Neural cell (in vitro differentiated cells): ENCODE measurements around the gene CDH8. TPM values are rescaled to one million over a fixed set of nuclear protein-coding genes. Genes with fewer than 3 reads are reported as not detected.

ENCODE experiments used
- H2AFZ ChIP-seq: fragments of 200-600, 300-800 bp; sonication (generic), shearing (Covaris generic); 2 replicates; pipeline ENCODE4 v1.6.0; 2014; ENCODE audit warnings: low read depth, mild to moderate bottlenecking, antibody characterized with exemption, low read length, moderate library complexity
- H3F3A ChIP-seq: fragments of 200-600 bp; shearing (Covaris generic); 2 replicates; pipeline ENCODE4 v1.6.1; 2016; ENCODE audit warnings: mild to moderate bottlenecking, moderate library complexity, mixed read lengths, antibody characterized with exemption, low read length; ENCODE audit not compliant: insufficient read depth, poor library complexity, severe bottlenecking
- H3K27ac ChIP-seq: fragments of 200-600, 300-800 bp; sonication (generic), shearing (Covaris generic); 2 replicates; pipeline ENCODE4 v1.5.1; 2014; ENCODE audit warnings: mild to moderate bottlenecking, low read length, moderate library complexity
- H3K27me3 ChIP-seq: fragments of 300-800, 200-600 bp; sonication (generic), shearing (Covaris generic); 2 replicates; pipeline ENCODE4 v1.6.0; 2014; ENCODE audit warnings: mild to moderate bottlenecking, low read depth, low read length, moderate library complexity; ENCODE audit not compliant: insufficient read depth
- H3K36me3 ChIP-seq: fragments of 300-800, 200-600 bp; sonication (generic), shearing (Covaris generic); 2 replicates; pipeline ENCODE4 v1.5.1; 2014; ENCODE audit warnings: mild to moderate bottlenecking, antibody characterized with exemption, low read length, moderate library complexity; ENCODE audit not compliant: insufficient read depth
- H3K4me2 ChIP-seq: fragments of 300-800, 200-600 bp; sonication (generic), shearing (Covaris generic); 2 replicates; pipeline ENCODE4 v1.6.0; 2014; ENCODE audit warnings: mild to moderate bottlenecking, low read length
- H3K4me3 ChIP-seq: fragments of 300-800, 200-600 bp; sonication (generic), shearing (Covaris generic); 2 replicates; pipeline ENCODE4 v1.5.1; 2014; ENCODE audit warnings: mild to moderate bottlenecking, low read length, moderate library complexity
- H3K79me2 ChIP-seq: fragments of 200-600 bp; shearing (Covaris generic); replicated peaks from 2 replicates; pipeline ENCODE4 v1.6.0; 2014; ENCODE audit warnings: mild to moderate bottlenecking, low read length, moderate library complexity; ENCODE audit not compliant: insufficient read depth
- H3K9ac ChIP-seq: fragments of 300-800, 200-600 bp; sonication (generic), shearing (Covaris generic); 2 replicates; pipeline ENCODE4 v1.6.1; 2016; ENCODE audit warnings: mild to moderate bottlenecking, low read length, mixed read lengths
- H3K9me2 ChIP-seq: fragments of 200-600 bp; shearing (Covaris generic); 2 replicates; pipeline ENCODE4 v1.6.1; 2016; ENCODE audit warnings: mild to moderate bottlenecking, low read length, mixed read lengths; ENCODE audit not compliant: insufficient read depth
- H3K9me3 ChIP-seq: fragments of 200-600, 300-800 bp; sonication (generic), shearing (Covaris generic); 2 replicates; pipeline ENCODE4 v1.6.1; 2016; ENCODE audit warnings: mild to moderate bottlenecking, mixed run types, low read length, moderate library complexity, mixed read lengths
- H4K20me1 ChIP-seq: fragments of 200-600 bp; shearing (Covaris generic); 2 replicates; pipeline ENCODE4 v1.6.1; 2016; ENCODE audit warnings: mild to moderate bottlenecking, mixed run types; ENCODE audit not compliant: insufficient read depth
- EP300 ChIP-seq: fragments of 450-650 bp; conservative IDR thresholded peaks from 2 replicates; pipeline ENCODE4 v1.6.1; 2014; ENCODE audit warnings: antibody characterized with exemption, mild to moderate bottlenecking, moderate library complexity; ENCODE audit not compliant: poor library complexity, severe bottlenecking
- EZH2 ChIP-seq: fragments of 200-600, 300-800 bp; shearing (Covaris generic), sonication (generic); IDR thresholded peaks from 2 replicates; pipeline ENCODE4 v1.6.1; 2014; ENCODE audit warnings: antibody characterized with exemption, low read length, borderline replicate concordance, mild to moderate bottlenecking; ENCODE audit not compliant: insufficient read depth, poor library complexity, severe bottlenecking
- MXI1 ChIP-seq: fragments of 450-650 bp; conservative IDR thresholded peaks from 2 replicates; pipeline ENCODE4 v1.6.1; 2014; ENCODE audit warnings: antibody characterized with exemption, mild to moderate bottlenecking; ENCODE audit not compliant: poor library complexity, severe bottlenecking
- POLR2AphosphoS5 ChIP-seq: IDR thresholded peaks from 2 replicates; pipeline ENCODE4 v1.6.1; 2012
- RAD21 ChIP-seq: fragments of 450-650 bp; conservative IDR thresholded peaks from 2 replicates; pipeline ENCODE4 v1.6.1; 2014; ENCODE audit warnings: antibody characterized with exemption, mild to moderate bottlenecking, moderate library complexity
- SMC3 ChIP-seq: fragments of 450-650 bp; conservative IDR thresholded peaks from 2 replicates; pipeline ENCODE4 v1.6.1; 2014; ENCODE audit warnings: antibody characterized with exemption, mild to moderate bottlenecking, moderate library complexity; ENCODE audit not compliant: poor library complexity
- TAF1 ChIP-seq: IDR thresholded peaks from 2 replicates; pipeline ENCODE4 v1.6.1; 2012; ENCODE audit warnings: low read depth
- polyA plus RNA-seq: library from polyadenylated mRNA; depleted of rRNA; stranded (reverse); fragments of >200 nt; gene quantifications from 2 replicates; pipeline ENCODE4 v1.2.3, GENCODE V29; 2014
- TF ChIP-seq, protein P1 (sequence below): IDR thresholded peaks from 2 replicates; pipeline ENCODE4 v1.6.1; 2012; ENCODE audit warnings: borderline replicate concordance
- TF ChIP-seq, protein P2 (sequence below): fragments of 450-650 bp; IDR thresholded peaks from 2 replicates; pipeline ENCODE4 v1.5.1; 2014; ENCODE audit warnings: antibody characterized with exemption, mild to moderate bottlenecking, moderate library complexity; ENCODE audit not compliant: poor library complexity, severe bottlenecking

CDH8 gene
- polyA plus RNA-seq, 1 donor from 2014 or later = 5.0 TPM

DNA sequence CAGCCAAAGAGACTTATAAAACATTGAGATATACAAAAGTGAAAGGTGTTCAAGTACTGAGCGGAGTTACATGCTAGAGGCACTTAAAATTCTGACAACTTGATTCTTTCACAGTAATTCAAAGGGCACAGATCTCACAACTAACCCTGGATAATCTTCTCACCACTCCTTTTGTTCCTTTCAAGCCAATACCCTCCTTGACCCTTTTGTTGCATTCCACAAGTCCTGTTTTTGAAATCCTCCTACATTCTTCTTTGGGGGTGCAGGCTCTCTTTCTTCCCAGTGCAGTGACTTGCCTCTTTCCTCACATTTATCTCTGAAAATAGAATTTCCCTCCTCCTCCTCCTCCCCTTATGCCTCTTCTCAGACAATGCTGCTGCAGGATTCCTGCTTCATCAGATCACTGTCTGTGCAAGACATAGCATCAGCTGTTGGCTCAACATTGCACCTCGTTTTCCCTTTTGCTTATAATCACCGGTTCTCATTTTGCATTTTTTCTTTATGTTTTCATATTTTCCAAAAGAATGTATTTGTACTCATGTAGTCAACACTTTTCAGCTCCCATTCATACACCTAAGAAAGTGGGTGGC, 199.3 kb downstream of the CDH8 start:
- H3K9me3 ChIP-seq = no peaks in the 10 kb centered on the region
- H3K27ac ChIP-seq = no peak overlapping the region
- no peaks in the 10 kb centered on the region for H4K20me1 ChIP-seq
- no peak overlapping the region for H3K9ac ChIP-seq
- H3K4me2 ChIP-seq = no peak overlapping the region
- no peak for TF ChIP-seq TAF1
- no peak for TF ChIP-seq MXI1
- TF ChIP-seq EZH2 = no peak
- H3K9me2 ChIP-seq = no peaks in the 10 kb centered on the region
- no peaks in the 10 kb centered on the region for H3K79me2 ChIP-seq
- H3K27me3 ChIP-seq = no peaks in the 10 kb centered on the region
- no peak overlapping the region for H3K4me3 ChIP-seq
- H2AFZ ChIP-seq = no peak overlapping the region
- H3K36me3 ChIP-seq = no peaks in the 10 kb centered on the region
- no peaks in the 10 kb centered on the region for H3F3A ChIP-seq

DNA sequence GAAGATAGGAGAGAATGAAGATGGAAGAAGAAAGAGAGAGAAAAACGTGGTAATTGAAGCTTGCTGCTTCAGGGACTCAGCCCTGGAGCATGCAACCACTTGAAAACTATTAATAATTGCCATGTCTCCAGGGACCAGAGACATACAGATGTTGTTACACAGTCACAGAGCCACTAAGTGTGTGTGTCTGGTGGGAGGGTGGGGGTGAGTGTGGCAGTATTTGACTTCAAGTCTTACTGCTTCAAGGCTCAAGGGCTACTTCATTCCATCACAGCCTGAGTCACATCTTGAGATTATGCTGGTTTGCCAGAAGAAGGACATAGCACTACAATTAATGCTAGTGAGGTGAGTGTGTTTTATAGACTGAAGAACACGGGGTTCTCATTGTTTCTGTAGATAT, 202.2 kb downstream of the CDH8 start:
- no peaks in the 10 kb centered on the region for H4K20me1 ChIP-seq
- H2AFZ ChIP-seq = no peak overlapping the region
- no peak overlapping the region for H3K4me3 ChIP-seq
- no peak overlapping the region for H3K9ac ChIP-seq
- no peak for TF ChIP-seq RAD21
- TF ChIP-seq SMC3 = no peak
- no peak for TF ChIP-seq EP300
- TF ChIP-seq, protein P1, sequence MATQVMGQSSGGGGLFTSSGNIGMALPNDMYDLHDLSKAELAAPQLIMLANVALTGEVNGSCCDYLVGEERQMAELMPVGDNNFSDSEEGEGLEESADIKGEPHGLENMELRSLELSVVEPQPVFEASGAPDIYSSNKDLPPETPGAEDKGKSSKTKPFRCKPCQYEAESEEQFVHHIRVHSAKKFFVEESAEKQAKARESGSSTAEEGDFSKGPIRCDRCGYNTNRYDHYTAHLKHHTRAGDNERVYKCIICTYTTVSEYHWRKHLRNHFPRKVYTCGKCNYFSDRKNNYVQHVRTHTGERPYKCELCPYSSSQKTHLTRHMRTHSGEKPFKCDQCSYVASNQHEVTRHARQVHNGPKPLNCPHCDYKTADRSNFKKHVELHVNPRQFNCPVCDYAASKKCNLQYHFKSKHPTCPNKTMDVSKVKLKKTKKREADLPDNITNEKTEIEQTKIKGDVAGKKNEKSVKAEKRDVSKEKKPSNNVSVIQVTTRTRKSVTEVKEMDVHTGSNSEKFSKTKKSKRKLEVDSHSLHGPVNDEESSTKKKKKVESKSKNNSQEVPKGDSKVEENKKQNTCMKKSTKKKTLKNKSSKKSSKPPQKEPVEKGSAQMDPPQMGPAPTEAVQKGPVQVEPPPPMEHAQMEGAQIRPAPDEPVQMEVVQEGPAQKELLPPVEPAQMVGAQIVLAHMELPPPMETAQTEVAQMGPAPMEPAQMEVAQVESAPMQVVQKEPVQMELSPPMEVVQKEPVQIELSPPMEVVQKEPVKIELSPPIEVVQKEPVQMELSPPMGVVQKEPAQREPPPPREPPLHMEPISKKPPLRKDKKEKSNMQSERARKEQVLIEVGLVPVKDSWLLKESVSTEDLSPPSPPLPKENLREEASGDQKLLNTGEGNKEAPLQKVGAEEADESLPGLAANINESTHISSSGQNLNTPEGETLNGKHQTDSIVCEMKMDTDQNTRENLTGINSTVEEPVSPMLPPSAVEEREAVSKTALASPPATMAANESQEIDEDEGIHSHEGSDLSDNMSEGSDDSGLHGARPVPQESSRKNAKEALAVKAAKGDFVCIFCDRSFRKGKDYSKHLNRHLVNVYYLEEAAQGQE = no peak
- TF ChIP-seq MXI1 = no peak
- TF ChIP-seq TAF1 = no peak
- no peak for TF ChIP-seq EZH2
- TF ChIP-seq POLR2AphosphoS5 = no peak
- TF ChIP-seq, protein P2, sequence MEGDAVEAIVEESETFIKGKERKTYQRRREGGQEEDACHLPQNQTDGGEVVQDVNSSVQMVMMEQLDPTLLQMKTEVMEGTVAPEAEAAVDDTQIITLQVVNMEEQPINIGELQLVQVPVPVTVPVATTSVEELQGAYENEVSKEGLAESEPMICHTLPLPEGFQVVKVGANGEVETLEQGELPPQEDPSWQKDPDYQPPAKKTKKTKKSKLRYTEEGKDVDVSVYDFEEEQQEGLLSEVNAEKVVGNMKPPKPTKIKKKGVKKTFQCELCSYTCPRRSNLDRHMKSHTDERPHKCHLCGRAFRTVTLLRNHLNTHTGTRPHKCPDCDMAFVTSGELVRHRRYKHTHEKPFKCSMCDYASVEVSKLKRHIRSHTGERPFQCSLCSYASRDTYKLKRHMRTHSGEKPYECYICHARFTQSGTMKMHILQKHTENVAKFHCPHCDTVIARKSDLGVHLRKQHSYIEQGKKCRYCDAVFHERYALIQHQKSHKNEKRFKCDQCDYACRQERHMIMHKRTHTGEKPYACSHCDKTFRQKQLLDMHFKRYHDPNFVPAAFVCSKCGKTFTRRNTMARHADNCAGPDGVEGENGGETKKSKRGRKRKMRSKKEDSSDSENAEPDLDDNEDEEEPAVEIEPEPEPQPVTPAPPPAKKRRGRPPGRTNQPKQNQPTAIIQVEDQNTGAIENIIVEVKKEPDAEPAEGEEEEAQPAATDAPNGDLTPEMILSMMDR = no peak
- no peak overlapping the region for H3K27ac ChIP-seq
- H3K4me2 ChIP-seq = no peak overlapping the region
- no peaks in the 10 kb centered on the region for H3K27me3 ChIP-seq
- H3K79me2 ChIP-seq = no peaks in the 10 kb centered on the region
- H3F3A ChIP-seq = peaks cover 8% of the 10 kb centered on the region
- no peaks in the 10 kb centered on the region for H3K9me3 ChIP-seq
- no peaks in the 10 kb centered on the region for H3K36me3 ChIP-seq
- H3K9me2 ChIP-seq = no peaks in the 10 kb centered on the region
